ENCODE results near the gene TMEM128. TPM values are rescaled to one million over a fixed set of nuclear protein-coding genes. Genes with fewer than 3 reads are reported as not detected.

Gene TMEM128
- total RNA-seq, 2 experiments from 2014 or later = 13.9 to 20.6 TPM

DNA sequence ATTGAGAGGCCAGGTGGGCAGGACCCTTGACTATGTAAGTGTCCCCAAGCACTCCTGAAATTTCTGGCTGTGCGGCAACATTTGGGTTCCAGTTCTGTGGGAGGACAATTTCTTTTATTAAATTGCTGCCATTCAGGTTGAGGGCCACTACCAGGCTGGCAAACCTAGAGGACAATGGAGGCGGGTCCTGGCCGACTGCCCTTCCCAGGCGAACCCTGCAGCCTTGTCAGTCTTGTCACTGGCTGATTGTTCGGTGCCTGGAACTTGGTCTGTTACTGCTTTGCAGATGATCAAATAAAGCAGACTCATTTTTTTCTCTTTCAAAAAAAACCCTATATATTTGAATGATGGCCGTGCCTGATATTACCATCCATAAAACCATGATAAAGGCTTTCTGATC lies 6.6 kb upstream of the TMEM128 start:
- Histone ChIP-seq H4K20me1 (ENCODE audit: insufficient read depth, low read length) (no peaks in the 10 kb centered on the region), H3K36me3 (ENCODE audit: insufficient read depth, low read length) (no peaks in the 10 kb centered on the region), H3K4me1 (ENCODE audit: insufficient read depth, low read length, poor library complexity, severe bottlenecking) (no peaks in the 10 kb centered on the region), H3K4me2 (ENCODE audit: low read length) (no peak overlapping the region), H3K4me3 (ENCODE audit: low read depth, low read length, poor library complexity, severe bottlenecking) (no peak overlapping the region), H2AFZ (ENCODE audit: low read length) (no peak overlapping the region), H3K9me2 (ENCODE audit: insufficient read depth, low read length) (no peaks in the 10 kb centered on the region), H3K79me2 (ENCODE audit: insufficient read depth, low read depth, low read length) (no peaks in the 10 kb centered on the region), H3K9me3 (ENCODE audit: low read length) (peaks cover 8% of the 10 kb centered on the region; the same call in 1 of the 2 replicates), H3K27ac (ENCODE audit: low read depth, low read length, poor library complexity, severe bottlenecking) (no peak overlapping the region)
- intact Hi-C loops (cut with micrococcal nuclease; ENCODE audit: unreplicated experiment) = loop anchor here (10.0 kb wide), 1 partner anchor 290 kb away; the partner anchor contains the start of gene STX18
- TF ChIP-seq EZH2phosphoT487 (IDR thresholded peaks at IDR 0.05; ENCODE audit: borderline replicate concordance, low read depth, low read length) = no peak
- TF ChIP-seq, protein P1, sequence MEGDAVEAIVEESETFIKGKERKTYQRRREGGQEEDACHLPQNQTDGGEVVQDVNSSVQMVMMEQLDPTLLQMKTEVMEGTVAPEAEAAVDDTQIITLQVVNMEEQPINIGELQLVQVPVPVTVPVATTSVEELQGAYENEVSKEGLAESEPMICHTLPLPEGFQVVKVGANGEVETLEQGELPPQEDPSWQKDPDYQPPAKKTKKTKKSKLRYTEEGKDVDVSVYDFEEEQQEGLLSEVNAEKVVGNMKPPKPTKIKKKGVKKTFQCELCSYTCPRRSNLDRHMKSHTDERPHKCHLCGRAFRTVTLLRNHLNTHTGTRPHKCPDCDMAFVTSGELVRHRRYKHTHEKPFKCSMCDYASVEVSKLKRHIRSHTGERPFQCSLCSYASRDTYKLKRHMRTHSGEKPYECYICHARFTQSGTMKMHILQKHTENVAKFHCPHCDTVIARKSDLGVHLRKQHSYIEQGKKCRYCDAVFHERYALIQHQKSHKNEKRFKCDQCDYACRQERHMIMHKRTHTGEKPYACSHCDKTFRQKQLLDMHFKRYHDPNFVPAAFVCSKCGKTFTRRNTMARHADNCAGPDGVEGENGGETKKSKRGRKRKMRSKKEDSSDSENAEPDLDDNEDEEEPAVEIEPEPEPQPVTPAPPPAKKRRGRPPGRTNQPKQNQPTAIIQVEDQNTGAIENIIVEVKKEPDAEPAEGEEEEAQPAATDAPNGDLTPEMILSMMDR (conservative IDR thresholded peaks at IDR 0.05; ENCODE audit: low read length) = no peak
- ChIA-PET POLR2A (no interaction called here), CTCF (ENCODE audit: unreplicated experiment) (interaction anchor here (1.0 kb wide), 1 partner anchor 82 kb away, joined by 3 read pairs; no protein-coding TSS in a partner anchor)
- BruUV-seq (replicated peaks) = no TSS peak
- DNase-seq (ENCODE audit: low spot score) = no peak

DNA sequence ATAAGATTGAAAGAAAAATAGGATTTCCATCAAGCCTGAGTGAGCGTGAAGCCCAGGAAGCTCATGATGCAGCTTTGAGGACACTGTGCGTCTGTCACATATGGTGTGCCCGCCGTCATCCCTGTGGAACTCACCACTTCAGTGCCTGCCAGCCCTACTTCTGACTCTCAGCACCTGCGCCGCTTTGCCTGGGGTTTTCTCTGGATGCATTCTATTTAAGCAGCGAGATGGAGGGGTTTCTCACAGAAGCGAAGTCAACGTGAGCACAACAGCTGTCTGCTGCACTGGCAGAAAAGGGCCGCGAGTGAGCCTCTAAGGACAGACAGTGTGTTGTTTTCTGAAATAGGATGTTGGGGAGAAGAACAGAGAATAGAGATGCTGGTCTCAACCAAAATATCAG lies 6.2 kb upstream of the TMEM128 start:
- POLR2A ChIA-PET = no interaction called here
- intact Hi-C loops (cut with micrococcal nuclease; ENCODE audit: unreplicated experiment) = loop anchor here (10.0 kb wide), 1 partner anchor 291 kb away; the partner anchor contains the start of gene STX18
- no TSS peak for BruUV-seq (replicated peaks)

More for the DNA sequence above, 6.2 kb upstream of the TMEM128 start:
- Histone ChIP-seq H2AFZ (ENCODE audit: low read length) (no peak overlapping the region), H3K27ac (ENCODE audit: low read depth, low read length, poor library complexity, severe bottlenecking) (no peak overlapping the region), H3K4me3 (ENCODE audit: low read depth, low read length, poor library complexity, severe bottlenecking) (no peak overlapping the region), H3K9me2 (ENCODE audit: insufficient read depth, low read length) (no peaks in the 10 kb centered on the region), H3K79me2 (ENCODE audit: insufficient read depth, low read depth, low read length) (no peaks in the 10 kb centered on the region), H3K36me3 (ENCODE audit: insufficient read depth, low read length) (no peaks in the 10 kb centered on the region), H3K4me2 (ENCODE audit: low read length) (no peak overlapping the region), H4K20me1 (ENCODE audit: insufficient read depth, low read length) (no peaks in the 10 kb centered on the region), H3K4me1 (ENCODE audit: insufficient read depth, low read length, poor library complexity, severe bottlenecking) (no peaks in the 10 kb centered on the region), H3K9me3 (ENCODE audit: low read length) (peaks cover 8% of the 10 kb centered on the region; the same call in 1 of the 2 replicates)
- CTCF ChIA-PET (ENCODE audit: unreplicated experiment) = interaction anchor here (1.0 kb wide), 1 partner anchor 82 kb away, joined by 3 read pairs; no protein-coding TSS in a partner anchor
- no peak for DNase-seq (ENCODE audit: low spot score)
- TF ChIP-seq EZH2phosphoT487 (IDR thresholded peaks at IDR 0.05; ENCODE audit: borderline replicate concordance, low read depth, low read length) = no peak
- TF ChIP-seq, protein P1 (conservative IDR thresholded peaks at IDR 0.05; ENCODE audit: low read length) = no peak

Measured in OCI-LY7 (cell line).